ENCODE data around the gene PRDM16. TPM values are rescaled to one million over a fixed set of nuclear protein-coding genes. Genes with fewer than 3 reads are reported as not detected.

The PRDM16 gene
- total RNA-seq, 4 donors from 2014 or later: 0.26 to 7.7 (median 0.35) TPM; not detected in 1

- DNase-seq: no peak
- intact Hi-C loops (cut with DNase I; ENCODE audit: low total_unique reads): no loop called here
- H3K27me3 ChIP-seq: no peaks in the 10 kb centered on the region
Observed at GRCh38 chr1:3050603-3051002, 18.4 kb upstream of the PRDM16 start.

GRCh38 chr1:3051270-3052268 is 17.4 kb upstream of the PRDM16 start:
- H3K4me1 ChIP-seq: no peaks in the 10 kb centered on the region
- TF ChIP-seq POLR2A (IDR thresholded peaks at IDR 0.05): no peak
- TF ChIP-seq CTCF (IDR thresholded peaks at IDR 0.05): no peak
- no peak overlapping the region for H3K27ac ChIP-seq
- intact Hi-C loops (cut with DNase I; ENCODE audit: low total_unique reads): no loop called here
- H3K9me3 ChIP-seq: no peaks in the 10 kb centered on the region
- H3K4me3 ChIP-seq: no peak overlapping the region
- DNase-seq: no peak
- no peaks in the 10 kb centered on the region for H3K27me3 ChIP-seq
- no peaks in the 10 kb centered on the region for H3K36me3 ChIP-seq

More at GRCh38 chr1:3050603-3051002, 18.4 kb upstream of the PRDM16 start:
- Histone ChIP-seq H3K4me1 (no peaks in the 10 kb centered on the region), H3K27ac (no peak overlapping the region), H3K9me3 (no peaks in the 10 kb centered on the region), H3K4me3 (no peak overlapping the region), H3K36me3 (no peaks in the 10 kb centered on the region)
- no peak for TF ChIP-seq POLR2A (IDR thresholded peaks at IDR 0.05)
- no peak for TF ChIP-seq CTCF (IDR thresholded peaks at IDR 0.05)

GRCh38 chr1:3052501-3052900 is 16.5 kb upstream of the PRDM16 start:
- Histone ChIP-seq H3K27me3 (no peaks in the 10 kb centered on the region), H3K4me3 (no peak overlapping the region), H3K9me3 (no peaks in the 10 kb centered on the region), H3K27ac (no peak overlapping the region), H3K36me3 (no peaks in the 10 kb centered on the region), H3K4me1 (no peaks in the 10 kb centered on the region)
- DNase-seq: no peak
- TF ChIP-seq CTCF (IDR thresholded peaks at IDR 0.05) (no peak), POLR2A (IDR thresholded peaks at IDR 0.05) (no peak)
- intact Hi-C loops (cut with DNase I; ENCODE audit: low total_unique reads): no loop called here

- Histone ChIP-seq H3K27me3 (no peaks in the 10 kb centered on the region), H3K4me1 (no peaks in the 10 kb centered on the region), H3K9me3 (no peaks in the 10 kb centered on the region), H3K27ac (no peak overlapping the region), H3K4me3 (no peak overlapping the region), H3K36me3 (no peaks in the 10 kb centered on the region)
- intact Hi-C loops (cut with DNase I; ENCODE audit: low total_unique reads): no loop called here
- no peak for DNase-seq
- TF ChIP-seq CTCF (IDR thresholded peaks at IDR 0.05): no peak
- no peak for TF ChIP-seq POLR2A (IDR thresholded peaks at IDR 0.05)
Observed at GRCh38 chr1:3053366-3053980, 15.5 kb upstream of the PRDM16 start.

- intact Hi-C loops (cut with DNase I; ENCODE audit: low total_unique reads): no loop called here
- no peaks in the 10 kb centered on the region for H3K4me1 ChIP-seq
- H3K9me3 ChIP-seq: no peaks in the 10 kb centered on the region
- TF ChIP-seq POLR2A (IDR thresholded peaks at IDR 0.05) (no peak), CTCF (IDR thresholded peaks at IDR 0.05) (no peak)
- no peaks in the 10 kb centered on the region for H3K36me3 ChIP-seq
- no peak overlapping the region for H3K27ac ChIP-seq
- no peak overlapping the region for H3K4me3 ChIP-seq
- H3K27me3 ChIP-seq: no peaks in the 10 kb centered on the region
- DNase-seq: no peak
Observed at GRCh38 chr1:3053986-3054385, 15.0 kb upstream of the PRDM16 start.

All from uterus (tissue), 4 donors.